Stimulated activated CD8-positive, alpha-beta memory T cell treated with anti-CD3 and anti-CD28 coated beads, Interleukin-4, amount 100 ng/mL, for 24 hours (primary cell): ENCODE results near the gene KCNK17.

Experiments used
- DNase-seq: peaks from one replicate; pipeline ENCODE4 v3.0.0-alpha.2; 2020; ENCODE audit warnings: low read depth

Gene KCNK17

GRCh38 chr6:39266782-39267355, 47.4 kb downstream of the KCNK17 start:
- DNase-seq: no peak

GRCh38 chr6:39266375-39266774, 47.8 kb downstream of the KCNK17 start:
- no peak for DNase-seq

- no peak for DNase-seq
Observed at GRCh38 chr6:39263303-39264037, 50.7 kb downstream of the KCNK17 start.

GRCh38 chr6:39261751-39262150, 52.5 kb downstream of the KCNK17 start:
- DNase-seq: no peak

- DNase-seq: no peak
Observed at GRCh38 chr6:39260953-39261352, 53.3 kb downstream of the KCNK17 start.

- no peak for DNase-seq
Observed at GRCh38 chr6:39260456-39260855, 53.8 kb downstream of the KCNK17 start.

- no peak for DNase-seq
Observed at GRCh38 chr6:39256294-39256940, 57.8 kb downstream of the KCNK17 start.

- DNase-seq: no peak
Observed at GRCh38 chr6:39254999-39255535, 59.2 kb downstream of the KCNK17 start.

- DNase-seq: no peak
Observed at GRCh38 chr6:39251406-39251805, 62.8 kb downstream of the KCNK17 start.

- DNase-seq: no peak
Observed at GRCh38 chr6:39250507-39250906, 63.7 kb downstream of the KCNK17 start.

- no peak for DNase-seq
Observed at GRCh38 chr6:39249278-39249677, 64.9 kb downstream of the KCNK17 start.
